Kidney epithelial cell (primary cell): ENCODE results near the gene FRY. TPM values are rescaled to one million over a fixed set of nuclear protein-coding genes. Genes with fewer than 3 reads are reported as not detected.

Experiments used
- DNase-seq: peaks from one replicate; pipeline ENCODE4 v3.0.0-alpha.2; 2010; ENCODE audit warnings: low read depth
- H3K27me3 ChIP-seq: 2 replicates; pipeline ENCODE4 v1.6.0; 2011; ENCODE audit warnings: low read length; ENCODE audit not compliant: control insufficient read depth, insufficient read depth
- H3K36me3 ChIP-seq: 2 replicates; pipeline ENCODE4 v1.5.1; 2011; ENCODE audit warnings: low read length; ENCODE audit not compliant: control insufficient read depth, insufficient read depth
- H3K4me3 ChIP-seq: 2 replicates; pipeline ENCODE4 v1.5.1; 2011; ENCODE audit warnings: low read depth, mild to moderate bottlenecking, control low read depth, low read length
- total RNA-seq: library from RNA; depleted of rRNA; stranded (reverse); fragments of >200 nt; gene quantifications from 2 replicates; pipeline ENCODE4 v1.2.3, GENCODE V29; 2015
- TF ChIP-seq, protein P1 (sequence below): IDR thresholded peaks from 2 replicates; pipeline ENCODE4 v1.5.1; 2011; ENCODE audit warnings: mild to moderate bottlenecking, moderate library complexity, low read length, control low read depth, inconsistent platforms; ENCODE audit not compliant: insufficient read depth, poor library complexity, severe bottlenecking

FRY gene
- total RNA-seq, 1 donor from 2014 or later, result 6.7 TPM

DNA sequence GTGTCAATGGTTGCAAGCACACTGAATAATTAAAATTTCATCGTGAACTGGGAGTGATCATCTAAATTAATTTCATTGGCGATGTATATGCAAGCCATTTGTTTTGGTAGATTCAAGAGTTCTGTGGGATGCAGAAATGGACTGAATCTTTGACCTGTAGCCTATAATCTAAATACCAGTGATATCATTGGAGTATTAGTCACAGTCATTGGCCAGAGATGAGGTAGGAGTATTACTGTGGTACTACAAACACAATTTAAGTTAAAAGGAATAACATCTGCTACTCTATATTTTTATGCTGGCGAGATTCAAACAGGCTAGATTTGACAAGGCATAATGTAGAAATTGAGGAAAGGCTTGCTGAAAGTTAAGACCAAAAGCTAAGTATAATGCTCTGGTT is 14.0 kb downstream of the FRY start:
- Histone ChIP-seq H3K4me3 (no peak overlapping the region), H3K27me3 (no peaks in the 10 kb centered on the region), H3K36me3 (no peaks in the 10 kb centered on the region)
- no peak for DNase-seq
- TF ChIP-seq, protein P1, sequence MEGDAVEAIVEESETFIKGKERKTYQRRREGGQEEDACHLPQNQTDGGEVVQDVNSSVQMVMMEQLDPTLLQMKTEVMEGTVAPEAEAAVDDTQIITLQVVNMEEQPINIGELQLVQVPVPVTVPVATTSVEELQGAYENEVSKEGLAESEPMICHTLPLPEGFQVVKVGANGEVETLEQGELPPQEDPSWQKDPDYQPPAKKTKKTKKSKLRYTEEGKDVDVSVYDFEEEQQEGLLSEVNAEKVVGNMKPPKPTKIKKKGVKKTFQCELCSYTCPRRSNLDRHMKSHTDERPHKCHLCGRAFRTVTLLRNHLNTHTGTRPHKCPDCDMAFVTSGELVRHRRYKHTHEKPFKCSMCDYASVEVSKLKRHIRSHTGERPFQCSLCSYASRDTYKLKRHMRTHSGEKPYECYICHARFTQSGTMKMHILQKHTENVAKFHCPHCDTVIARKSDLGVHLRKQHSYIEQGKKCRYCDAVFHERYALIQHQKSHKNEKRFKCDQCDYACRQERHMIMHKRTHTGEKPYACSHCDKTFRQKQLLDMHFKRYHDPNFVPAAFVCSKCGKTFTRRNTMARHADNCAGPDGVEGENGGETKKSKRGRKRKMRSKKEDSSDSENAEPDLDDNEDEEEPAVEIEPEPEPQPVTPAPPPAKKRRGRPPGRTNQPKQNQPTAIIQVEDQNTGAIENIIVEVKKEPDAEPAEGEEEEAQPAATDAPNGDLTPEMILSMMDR, result no peak

DNA sequence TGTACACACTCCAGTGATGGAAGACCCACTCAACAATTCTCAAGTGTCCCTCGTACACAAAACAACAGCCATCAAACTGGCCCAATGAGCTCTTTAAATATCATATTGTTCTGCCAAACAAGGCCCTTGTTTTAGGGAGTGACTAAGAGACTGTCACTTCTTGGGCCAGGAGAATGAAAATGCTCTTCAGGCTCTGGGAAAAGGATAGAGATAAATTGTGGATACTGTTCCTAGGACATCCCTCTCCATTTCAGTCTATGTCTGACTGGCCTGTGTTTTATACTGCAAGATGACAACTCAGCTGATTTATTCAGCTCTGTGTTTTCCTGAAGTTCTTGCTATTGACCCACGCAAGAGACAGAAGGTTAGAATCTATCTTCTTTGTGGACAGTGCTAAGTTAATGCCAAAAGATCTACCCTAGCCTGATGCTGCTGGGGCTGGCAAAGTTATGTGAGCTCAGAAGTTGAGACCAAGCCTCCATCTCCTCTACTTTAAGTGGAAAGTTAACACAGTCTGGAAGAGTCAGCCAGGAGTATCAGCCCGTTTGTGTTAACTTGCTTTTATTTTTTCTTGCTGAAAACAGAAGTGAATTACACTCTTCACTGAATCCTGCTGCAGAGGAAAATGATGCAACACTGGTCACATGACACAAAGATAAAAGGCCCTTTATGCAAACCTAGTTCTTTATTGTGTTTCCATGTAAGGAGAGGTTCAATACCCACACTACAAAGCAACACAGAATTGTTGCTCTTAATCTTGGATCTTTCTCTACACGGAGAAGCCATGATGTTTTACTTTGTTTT is 14.6 kb downstream of the FRY start:
- Histone ChIP-seq H3K36me3 (no peaks in the 10 kb centered on the region), H3K27me3 (no peaks in the 10 kb centered on the region), H3K4me3 (no peak overlapping the region)
- DNase-seq, result peak; percentile 45
- TF ChIP-seq, protein P1, result no peak

DNA sequence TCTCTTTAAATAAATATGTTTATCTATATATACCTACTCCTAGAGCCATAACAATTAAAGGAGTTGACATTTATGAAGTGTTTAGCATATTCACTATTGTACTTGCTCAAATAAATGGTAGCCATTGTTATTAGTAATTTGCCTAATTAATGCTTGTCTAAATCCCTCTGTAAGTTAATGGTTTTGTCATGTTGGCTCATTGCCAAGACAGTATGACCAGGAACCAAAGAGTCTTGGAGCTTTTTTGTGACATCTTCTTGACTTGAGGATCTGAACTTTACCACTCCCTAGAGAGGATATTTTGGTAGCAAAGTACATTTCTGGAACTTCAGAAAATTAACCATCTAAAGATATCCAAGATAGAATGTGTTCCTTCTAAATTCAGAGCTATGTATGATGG is 15.5 kb downstream of the FRY start:
- TF ChIP-seq, protein P1, result no peak

GRCh38 chr13:32047793-32048192 is 16.2 kb downstream of the FRY start:
- Histone ChIP-seq H3K27me3 (no peaks in the 10 kb centered on the region), H3K36me3 (no peaks in the 10 kb centered on the region), H3K4me3 (no peak overlapping the region)
- TF ChIP-seq, protein P1, result no peak
- no peak for DNase-seq

More for the DNA sequence above, 15.5 kb downstream of the FRY start:
- no peak overlapping the region for H3K4me3 ChIP-seq
- no peaks in the 10 kb centered on the region for H3K27me3 ChIP-seq
- no peaks in the 10 kb centered on the region for H3K36me3 ChIP-seq
- DNase-seq, result no peak

GRCh38 chr13:32048816-32049215 is 17.2 kb downstream of the FRY start:
- DNase-seq, result no peak
- Histone ChIP-seq H3K27me3 (no peaks in the 10 kb centered on the region), H3K36me3 (no peaks in the 10 kb centered on the region)

More at GRCh38 chr13:32048816-32049215, 17.2 kb downstream of the FRY start:
- TF ChIP-seq, protein P1, result no peak
- no peak overlapping the region for H3K4me3 ChIP-seq
